ENCODE measurements around the gene ZNF280C.
"Not testable (repeated sequence)": the region's sequence is repeated elsewhere in the genome, so short reads cannot be mapped to it uniquely, and the experiment has no call there.

The ZNF280C gene

GRCh38 chrX:130261296-130261893, 7.3 kb downstream of the ZNF280C start:
- no peak for DNase-seq (ENCODE audit: low read depth in 2 of 2)

- no peak for DNase-seq (ENCODE audit: low read depth in 2 of 2)
Observed at GRCh38 chrX:130260316-130260715, 8.4 kb downstream of the ZNF280C start.

- no peak for DNase-seq (ENCODE audit: low read depth in 2 of 2)
Observed at GRCh38 chrX:130253916-130254315, 14.8 kb downstream of the ZNF280C start.

GRCh38 chrX:130251671-130252070, 17.0 kb downstream of the ZNF280C start:
- DNase-seq (ENCODE audit: low read depth in 2 of 2) = no peak

- DNase-seq (ENCODE audit: low read depth in 2 of 2) = no peak
Observed at GRCh38 chrX:130247996-130248395, 20.7 kb downstream of the ZNF280C start.

- DNase-seq (ENCODE audit: low read depth in 2 of 2) = no peak
Observed at GRCh38 chrX:130246084-130246483, 22.6 kb downstream of the ZNF280C start.

- DNase-seq (ENCODE audit: low read depth in 2 of 2) = no peak
Observed at GRCh38 chrX:130245441-130245840, 23.3 kb downstream of the ZNF280C start.

- DNase-seq (ENCODE audit: low read depth in 2 of 2) = not testable (repeated sequence)
Observed at GRCh38 chrX:130231184-130231583, 37.5 kb downstream of the ZNF280C start.

GRCh38 chrX:130228871-130229270, 39.8 kb downstream of the ZNF280C start:
- no peak for DNase-seq (ENCODE audit: low read depth in 2 of 2)

- DNase-seq (ENCODE audit: low read depth in 2 of 2) = no peak
Observed at GRCh38 chrX:130224810-130225209, 43.9 kb downstream of the ZNF280C start.

- DNase-seq (ENCODE audit: low read depth in 2 of 2) = no peak
Observed at GRCh38 chrX:130216320-130216719, 52.4 kb downstream of the ZNF280C start.

GRCh38 chrX:130213376-130213775, 55.3 kb downstream of the ZNF280C start:
- DNase-seq (ENCODE audit: low read depth in 2 of 2) = no peak

- DNase-seq (ENCODE audit: low read depth in 2 of 2) = no peak
Observed at GRCh38 chrX:130212371-130212770, 56.3 kb downstream of the ZNF280C start.

- DNase-seq (ENCODE audit: low read depth in 2 of 2) = no peak
Observed at GRCh38 chrX:130211415-130212186, 57.1 kb downstream of the ZNF280C start.

- DNase-seq (ENCODE audit: low read depth in 2 of 2) = no peak
Observed at GRCh38 chrX:130204647-130205046, 64.1 kb downstream of the ZNF280C start.

- no peak for DNase-seq (ENCODE audit: low read depth in 2 of 2)
Observed at GRCh38 chrX:130197464-130197863, 71.2 kb downstream of the ZNF280C start.

GRCh38 chrX:130196466-130196865, 72.2 kb downstream of the ZNF280C start:
- DNase-seq (ENCODE audit: low read depth in 2 of 2) = no peak

- no peak for DNase-seq (ENCODE audit: low read depth in 2 of 2)
Observed at GRCh38 chrX:130190801-130191200, 77.9 kb downstream of the ZNF280C start.

GRCh38 chrX:130186651-130187050, 82.0 kb downstream of the ZNF280C start:
- DNase-seq (ENCODE audit: low read depth in 2 of 2) = no peak

- DNase-seq (ENCODE audit: low read depth in 2 of 2) = no peak
Observed at GRCh38 chrX:130184857-130185256, 83.8 kb downstream of the ZNF280C start.

GRCh38 chrX:130184168-130184567, 84.5 kb downstream of the ZNF280C start:
- no peak for DNase-seq (ENCODE audit: low read depth in 2 of 2)

- no peak for DNase-seq (ENCODE audit: low read depth in 2 of 2)
Observed at GRCh38 chrX:130179579-130180215, 89.0 kb downstream of the ZNF280C start.

GRCh38 chrX:130179170-130179569, 89.5 kb downstream of the ZNF280C start:
- no peak for DNase-seq (ENCODE audit: low read depth in 2 of 2)

Measured in stimulated activated CD4-positive, alpha-beta T cell treated with anti-CD3 and anti-CD28 coated beads, Interleukin-4, amount 100 ng/mL, for 48 hours (primary cell).